PC-3 (cell line): ENCODE results near the gene MMP10. TPM values are rescaled to one million over a fixed set of nuclear protein-coding genes. Genes with fewer than 3 reads are reported as not detected.

Experiments used
- ATAC-seq: fragments of 200-7000 bp; cut with Tn5 transposase; 2 replicates; pipeline ENCODE4 v1.9.1; 2020; ENCODE audit warnings: mild to moderate bottlenecking, moderate library complexity
- Bru-seq: library from RNA; stranded (reverse); fragments of 400-500 nt; gene quantifications from one replicate; lab custom pipeline; 2021; lab: Mats Ljungman, UMichigan
- BruChase-seq, 2 experiments: library from RNA; stranded (reverse); fragments of 400-500 nt; gene quantifications; one replicate each; lab custom pipeline; 2021; lab: Mats Ljungman, UMichigan
- BruUV-seq: library from RNA; stranded (reverse); fragments of 400-500 nt; replicated peaks from 2 replicates; lab custom pipeline; 2021; lab: Mats Ljungman, UMichigan
- CTCF ChIA-PET: fragments of 300-600 bp; sonication (Branson Sonifier 250); formaldehyde crosslinking; loops from one replicate; lab custom pipeline; 2022; ENCODE audit warnings: antibody characterized with exemption; lab: Charles Lee
- POLR2A ChIA-PET: fragments of 300-600 bp; sonication (Branson Sonifier 250); formaldehyde crosslinking; loops from one replicate; lab custom pipeline; 2022; ENCODE audit warnings: antibody characterized with exemption; ENCODE audit not compliant: unreplicated experiment; lab: Charles Lee
- DNase-seq: peaks from one replicate; pipeline ENCODE4 v3.0.0-alpha.2; 2015
- H2AFZ ChIP-seq: fragments of 300-600 bp; sonication (generic); 2 replicates; pipeline ENCODE4 v1.6.0; 2016; ENCODE audit warnings: antibody characterized with exemption, low read length
- H3F3A ChIP-seq: fragments of 300-600 bp; sonication (generic); one replicate; pipeline ENCODE4 v1.6.0; 2017; ENCODE audit warnings: antibody characterized with exemption, low read length, control low read depth, mild to moderate bottlenecking; ENCODE audit not compliant: unreplicated experiment
- H3K27ac ChIP-seq: fragments of 300-600 bp; sonication (generic); 2 replicates; pipeline ENCODE4 v1.5.1; 2016; ENCODE audit warnings: mild to moderate bottlenecking, low read length
- H3K27me3 ChIP-seq: fragments of 300-600 bp; sonication (generic); 2 replicates; pipeline ENCODE4 v1.6.1; 2016; ENCODE audit warnings: low read length, mixed read lengths
- H3K36me3 ChIP-seq: fragments of 300-600 bp; sonication (generic); 2 replicates; pipeline ENCODE4 v1.6.1; 2016; ENCODE audit warnings: low read depth, mixed run types, low read length, mixed read lengths
- H3K4me1 ChIP-seq: fragments of 300-600 bp; sonication (generic); 2 replicates; pipeline ENCODE4 v1.5.1; 2016; ENCODE audit warnings: low read length; ENCODE audit not compliant: insufficient read depth
- H3K4me2 ChIP-seq: fragments of 300-600 bp; sonication (generic); 2 replicates; pipeline ENCODE4 v1.6.0; 2016; ENCODE audit warnings: low read length
- H3K4me3 ChIP-seq: fragments of 300-600 bp; sonication (generic); 2 replicates; pipeline ENCODE4 v1.5.1; 2016; ENCODE audit warnings: mild to moderate bottlenecking, low read length, mixed read lengths
- H3K79me2 ChIP-seq: fragments of 300-600 bp; sonication (generic); 2 replicates; pipeline ENCODE4 v1.6.1; 2017; ENCODE audit warnings: low read length, mixed read lengths
- H3K9ac ChIP-seq: fragments of 300-600 bp; sonication (generic); 2 replicates; pipeline ENCODE4 v1.6.0; 2016; ENCODE audit warnings: mild to moderate bottlenecking, low read length
- H3K9me2 ChIP-seq: fragments of 300-600 bp; sonication (generic); replicated peaks from 2 replicates; pipeline ENCODE4 v1.6.1; 2016; ENCODE audit warnings: mixed run types, low read length, mixed read lengths
- H3K9me3 ChIP-seq: fragments of 300-600 bp; sonication (generic); 2 replicates; pipeline ENCODE4 v1.6.1; 2016; ENCODE audit warnings: low read length, mixed read lengths
- H4K20me1 ChIP-seq: fragments of 300-600 bp; sonication (generic); 2 replicates; pipeline ENCODE4 v1.6.1; 2016; ENCODE audit warnings: low read length, mixed read lengths
- EZH2 ChIP-seq: fragments of 300-600 bp; sonication (generic); IDR thresholded peaks from one replicate; pipeline ENCODE4 v1.6.1; 2017; ENCODE audit warnings: antibody characterized with exemption, mild to moderate bottlenecking, low read length; ENCODE audit not compliant: unreplicated experiment
- EZH2phosphoT487 ChIP-seq: fragments of 300-600 bp; sonication (generic); IDR thresholded peaks from 2 replicates; pipeline ENCODE4 v1.6.1; 2018; ENCODE audit warnings: mild to moderate bottlenecking, antibody characterized with exemption, low read length, borderline replicate concordance
- intact Hi-C: fragments of 100-400 bp; cut with micrococcal nuclease; formaldehyde crosslinking; loops from 2 replicates; pipeline ENCODE4 v1.9.0; 2023
- long read RNA-seq: library from polyadenylated mRNA; unstranded; transcript quantifications from one replicate; pipeline ENCODE4 v2.0.0, GENCODE V29; 2021; ENCODE audit not compliant: unreplicated experiment
- total RNA-seq: library from RNA; depleted of rRNA; stranded (reverse); fragments of >200 nt; gene quantifications from 2 replicates; pipeline ENCODE4 v1.2.3, GENCODE V29; 2014; rRNA removed
- TF ChIP-seq, protein P1 (sequence below): fragments of 300-600 bp; sonication (generic); conservative IDR thresholded peaks from 2 replicates; pipeline ENCODE4 v1.5.1; 2017; ENCODE audit warnings: antibody characterized with exemption, low read depth, mild to moderate bottlenecking, low read length

The MMP10 gene
- 0.07 and 0.69 TPM in 2 replicates for total RNA-seq
- percentile 25 among the genes with signal in this experiment for Bru-seq, nascent RNA
- BruChase-seq, experiment 1, labeled RNA remaining after a 6-hour chase: percentile 28 among the genes with signal in this experiment
- percentile 24 among the genes with signal in this experiment for BruChase-seq, experiment 2, labeled RNA remaining after a 2-hour chase
- long read RNA-seq, partial matches to known transcripts: 2 of 4 reads
- long read RNA-seq, other reads (novel, unspliced or antisense): 1 of 4 reads

DNA sequence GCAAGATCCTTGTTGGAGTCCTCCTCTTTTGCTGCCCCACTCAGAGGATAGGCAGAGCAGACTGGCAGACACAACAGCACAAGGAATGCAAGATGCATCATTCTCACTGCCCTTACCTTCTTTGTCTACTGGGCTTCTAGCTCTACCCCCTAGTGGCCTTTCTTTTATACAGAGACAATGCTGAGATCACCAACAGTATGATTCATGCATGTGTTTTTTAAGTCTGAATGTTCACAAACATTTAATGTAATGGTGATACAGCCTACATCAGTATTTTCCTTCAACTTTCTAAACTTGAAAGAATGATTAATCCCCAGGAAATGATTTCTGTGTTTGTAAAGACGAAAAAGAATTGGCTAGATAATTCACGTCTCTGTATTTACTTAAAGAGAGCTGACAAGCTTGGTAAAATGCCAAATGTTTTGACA lies at the start of gene MMP10:
MMP10 (minus strand) TSS at position 138 of the 428 bp plus-strand sequence; CDS start at position 101, 37 bp downstream.
- Histone ChIP-seq H3K9me2 (no peaks in the 10 kb centered on the region), H3K4me2 (peak within 1 kb of the TSS; percentile 3), H3K4me1 (peaks cover 23% of the 10 kb centered on the region), H3K27me3 (no peaks in the 10 kb centered on the region), H3K9ac (no peak within 1 kb of the TSS), H2AFZ (no peak within 1 kb of the TSS), H3K9me3 (peaks cover 11% of the 10 kb centered on the region; the same call in 1 of the 2 replicates), H3K36me3 (0 out of 2 replicates have a peak, but pooled peaks cover 6% of the 10 kb centered on the region), H3K79me2 (no peaks in the 10 kb centered on the region), H4K20me1 (no peaks in the 10 kb centered on the region), H3K4me3 (no peak within 1 kb of the TSS), H3K27ac (peak within 1 kb of the TSS; percentile 18), H3F3A (peaks cover 8% of the 10 kb centered on the region)
- DNase-seq: peak; percentile 92
- ChIA-PET POLR2A (interaction anchor here (0.7 kb wide), 1 partner anchor 151 kb away, joined by 3 read pairs; no protein-coding TSS in a partner anchor), CTCF (interaction anchor here (1.2 kb wide), 1 partner anchor 48 kb away, joined by 4 read pairs; no protein-coding TSS in a partner anchor)
- TF ChIP-seq, protein P1, sequence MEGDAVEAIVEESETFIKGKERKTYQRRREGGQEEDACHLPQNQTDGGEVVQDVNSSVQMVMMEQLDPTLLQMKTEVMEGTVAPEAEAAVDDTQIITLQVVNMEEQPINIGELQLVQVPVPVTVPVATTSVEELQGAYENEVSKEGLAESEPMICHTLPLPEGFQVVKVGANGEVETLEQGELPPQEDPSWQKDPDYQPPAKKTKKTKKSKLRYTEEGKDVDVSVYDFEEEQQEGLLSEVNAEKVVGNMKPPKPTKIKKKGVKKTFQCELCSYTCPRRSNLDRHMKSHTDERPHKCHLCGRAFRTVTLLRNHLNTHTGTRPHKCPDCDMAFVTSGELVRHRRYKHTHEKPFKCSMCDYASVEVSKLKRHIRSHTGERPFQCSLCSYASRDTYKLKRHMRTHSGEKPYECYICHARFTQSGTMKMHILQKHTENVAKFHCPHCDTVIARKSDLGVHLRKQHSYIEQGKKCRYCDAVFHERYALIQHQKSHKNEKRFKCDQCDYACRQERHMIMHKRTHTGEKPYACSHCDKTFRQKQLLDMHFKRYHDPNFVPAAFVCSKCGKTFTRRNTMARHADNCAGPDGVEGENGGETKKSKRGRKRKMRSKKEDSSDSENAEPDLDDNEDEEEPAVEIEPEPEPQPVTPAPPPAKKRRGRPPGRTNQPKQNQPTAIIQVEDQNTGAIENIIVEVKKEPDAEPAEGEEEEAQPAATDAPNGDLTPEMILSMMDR: peak; percentile 87
- no peak for TF ChIP-seq EZH2
- BruUV-seq: no TSS peak
- intact Hi-C loops: loop anchor here (1.0 to 10.0 kb wide), 2 partner anchors 47 to 216 kb away; no protein-coding TSS in a partner anchor
- peak; percentile 54 for ATAC-seq

DNA sequence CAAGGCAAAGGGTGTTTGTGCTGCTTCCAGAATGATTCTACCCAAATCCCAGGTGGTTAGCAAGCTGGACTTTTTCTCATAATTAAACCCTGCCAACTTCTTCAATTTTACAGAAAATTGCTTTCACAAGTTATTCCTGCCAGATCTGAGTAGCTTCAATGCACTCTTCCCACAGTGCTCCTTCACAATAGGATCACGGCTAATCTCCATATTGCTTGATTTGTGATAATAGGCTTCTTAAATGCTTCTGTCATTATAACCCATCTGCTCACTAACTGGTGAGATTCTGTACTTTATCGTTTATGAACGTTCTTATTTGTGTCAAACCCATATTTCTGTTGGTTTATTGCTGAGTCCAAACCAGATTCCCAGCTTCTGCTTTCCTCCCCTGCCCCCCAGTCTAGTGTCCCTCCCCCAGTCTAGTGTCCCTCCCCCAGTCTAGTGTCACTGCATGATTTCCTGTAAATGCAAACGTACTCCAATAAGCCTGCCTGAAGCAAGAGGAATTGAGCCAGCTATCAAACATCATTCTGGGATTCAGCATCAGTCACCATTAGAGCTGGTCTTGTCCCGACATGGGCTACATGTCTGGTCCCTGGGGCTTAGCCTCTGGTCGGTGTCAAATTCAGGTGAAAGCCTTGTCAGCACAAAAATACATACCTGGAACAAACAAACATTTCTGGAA lies 49.0 kb upstream of the MMP10 start:
- Histone ChIP-seq H3K9me2 (no peaks in the 10 kb centered on the region), H3K4me3 (no peak overlapping the region), H3K9ac (no peak overlapping the region), H3K4me2 (no peak overlapping the region), H3K27me3 (no peaks in the 10 kb centered on the region), H3F3A (no peaks in the 10 kb centered on the region), H3K27ac (no peak overlapping the region), H2AFZ (no peak overlapping the region), H4K20me1 (no peaks in the 10 kb centered on the region), H3K79me2 (no peaks in the 10 kb centered on the region), H3K36me3 (no peaks in the 10 kb centered on the region), H3K9me3 (no peaks in the 10 kb centered on the region), H3K4me1 (no peaks in the 10 kb centered on the region)
- DNase-seq (no peak), ATAC-seq (no peak)
- ChIA-PET CTCF (no interaction called here), POLR2A (no interaction called here)
- intact Hi-C loops: no loop called here
- no peak for TF ChIP-seq EZH2phosphoT487
- no peak for TF ChIP-seq EZH2
- TF ChIP-seq, protein P1: no peak
- no TSS peak for BruUV-seq
